Right atrium auricular region (tissue), 2 donors: ENCODE measurements around the gene SPTBN1. TPM values are rescaled to one million over a fixed set of nuclear protein-coding genes. Genes with fewer than 3 reads are reported as not detected.

Experiments used
- DNase-seq: peaks from one replicate; pipeline ENCODE4 v3.0.0-alpha.2; 2019; ENCODE audit warnings: low spot score
- H3K27ac ChIP-seq, 2 donors: fragments of 200-600 bp; sonication (generic); 1 replicate in 1 of 2; 2 replicates in 1 of 2; pipeline ENCODE4 v1.5.1; 2016 to 2019
- H3K27me3 ChIP-seq, 2 donors: fragments of 200-600 bp; sonication (generic); one replicate each; pipeline versions ENCODE4 v1.5.1 to v1.6.0; 2017 to 2019
- H3K36me3 ChIP-seq: fragments of 200-600 bp; sonication (generic); one replicate; pipeline ENCODE4 v1.5.1; 2016
- H3K4me1 ChIP-seq, 2 donors: fragments of 200-600 bp; sonication (generic); one replicate each; pipeline versions ENCODE4 v1.5.1 to v1.6.0; 2017 to 2019
- H3K4me3 ChIP-seq, 2 donors: fragments of 200-600 bp; sonication (generic); 1 replicate in 1 of 2; 2 replicates in 1 of 2; pipeline ENCODE4 v1.5.1; 2017 to 2019; ENCODE audit warnings: mild to moderate bottlenecking in 1 of 2, moderate library complexity in 1 of 2
- H3K9me3 ChIP-seq, 2 donors: fragments of 200-600 bp; sonication (generic); one replicate each; pipeline ENCODE4 v1.5.1; 2019
- CTCF ChIP-seq, 2 donors: fragments of 200-600 bp; sonication (generic); IDR thresholded peaks; one replicate each; pipeline ENCODE4 v1.5.1; 2019; ENCODE audit warnings: antibody characterized with exemption in 2 of 2
- total RNA-seq, 2 donors: library from RNA; depleted of rRNA; stranded (reverse); fragments of >200 nt; gene quantifications; one replicate each; pipeline ENCODE4 v1.1.0, GENCODE V29; 2016

The SPTBN1 gene
- total RNA-seq, 2 donors from 2014 or later = 265 to 382 TPM

- peaks cover 69% of the 10 kb centered on the region for H3K36me3 ChIP-seq
- DNase-seq = no peak
- TF ChIP-seq CTCF (IDR thresholded peaks at IDR 0.05) = no peak
- peaks cover 0 to 68% of the 10 kb centered on the region in 2 donors for H3K4me1 ChIP-seq
- no peak overlapping the region for H3K4me3 ChIP-seq
- no peak overlapping the region for H3K27ac ChIP-seq
- no peaks in the 10 kb centered on the region for H3K27me3 ChIP-seq
- no peaks in the 10 kb centered on the region for H3K9me3 ChIP-seq
Measured at GRCh38 chr2:54529935-54530334, 73.8 kb downstream of the SPTBN1 start.

- no peak for DNase-seq
- H3K27me3 ChIP-seq = no peaks in the 10 kb centered on the region
- H3K36me3 ChIP-seq = peaks cover 63% of the 10 kb centered on the region
- H3K9me3 ChIP-seq = no peaks in the 10 kb centered on the region
- no peak overlapping the region for H3K4me3 ChIP-seq
- no peak for TF ChIP-seq CTCF (IDR thresholded peaks at IDR 0.05)
- H3K4me1 ChIP-seq = peaks cover 0 to 68% of the 10 kb centered on the region in 2 donors
- H3K27ac ChIP-seq = no peak overlapping the region
Measured at GRCh38 chr2:54531558-54531957, 75.4 kb downstream of the SPTBN1 start.

GRCh38 chr2:54534221-54534620 lies 78.1 kb downstream of the SPTBN1 start:
- Histone ChIP-seq H3K27ac (no peak overlapping the region), H3K9me3 (no peaks in the 10 kb centered on the region), H3K4me1 (peaks cover 0 to 58% of the 10 kb centered on the region in 2 donors), H3K36me3 (peaks cover 37% of the 10 kb centered on the region), H3K27me3 (no peaks in the 10 kb centered on the region), H3K4me3 (no peak overlapping the region)
- TF ChIP-seq CTCF (IDR thresholded peaks at IDR 0.05) = no peak
- no peak for DNase-seq

- Histone ChIP-seq H3K36me3 (peaks cover 34% of the 10 kb centered on the region), H3K27me3 (no peaks in the 10 kb centered on the region), H3K9me3 (no peaks in the 10 kb centered on the region), H3K4me1 (peaks cover 0 to 57% of the 10 kb centered on the region in 2 donors), H3K27ac (no peak overlapping the region), H3K4me3 (no peak overlapping the region)
- TF ChIP-seq CTCF (IDR thresholded peaks at IDR 0.05) = no peak
- no peak for DNase-seq
Measured at GRCh38 chr2:54534625-54535024, 78.5 kb downstream of the SPTBN1 start.

GRCh38 chr2:54535599-54536195 lies 79.6 kb downstream of the SPTBN1 start:
- peaks cover 24% of the 10 kb centered on the region for H3K36me3 ChIP-seq

More at GRCh38 chr2:54535599-54536195, 79.6 kb downstream of the SPTBN1 start:
- Histone ChIP-seq H3K9me3 (no peaks in the 10 kb centered on the region), H3K27me3 (no peaks in the 10 kb centered on the region), H3K4me1 (peaks cover 0 to 60% of the 10 kb centered on the region in 2 donors), H3K27ac (no peak overlapping the region), H3K4me3 (no peak overlapping the region)
- TF ChIP-seq CTCF (IDR thresholded peaks at IDR 0.05) = no peak
- DNase-seq = no peak
